ENCODE results near the gene FHIT.

- no peak for TF ChIP-seq EZH2 (IDR thresholded peaks at IDR 0.05; ENCODE audit: insufficient read depth, poor library complexity, severe bottlenecking)
- no peak for TF ChIP-seq EZH2phosphoT487 (IDR thresholded peaks at IDR 0.05; ENCODE audit: insufficient read depth, low read depth)
Observed at GRCh38 chr3:59802045-59802444, 1449.2 kb downstream of the FHIT start.

Measured in GM23248 (cell line).